Ureter (tissue), 1 donor: ENCODE measurements around the gene HABP2. TPM values are rescaled to one million over a fixed set of nuclear protein-coding genes. Genes with fewer than 3 reads are reported as not detected.

Source experiments
- DNase-seq: peaks from one replicate; pipeline ENCODE4 v3.0.0-alpha.2; 2020; ENCODE audit warnings: low spot score
- total RNA-seq: library from RNA; stranded (reverse); gene quantifications from one replicate; pipeline ENCODE4 v1.2.4, GENCODE V29; 2023
- donor health status: DM: yes; HTN: yes; CAD: no.

HABP2 gene
- total RNA-seq, 1 donor from 2014 or later, result 0.23 TPM

DNA sequence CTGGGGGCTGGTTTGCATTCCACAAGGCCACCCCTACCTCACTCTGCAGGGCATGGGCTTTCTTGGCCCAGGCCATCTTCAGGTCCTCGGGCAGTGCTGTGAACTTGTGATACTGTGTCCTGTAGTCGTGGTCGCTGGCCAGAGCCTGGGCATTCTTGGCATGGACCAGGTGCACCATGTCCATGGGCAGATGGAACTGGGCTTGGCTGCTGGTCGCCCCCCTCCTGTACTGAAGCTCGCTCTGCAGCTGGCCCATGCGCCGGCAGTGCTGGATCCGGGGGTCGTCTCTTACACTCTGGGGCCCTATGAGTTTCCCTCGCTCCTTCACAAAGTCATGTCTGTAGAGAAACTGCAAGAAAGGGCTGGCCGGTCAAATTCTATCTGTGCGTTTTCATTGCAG is 51.7 kb downstream of the HABP2 start:
- no peak for DNase-seq

DNA sequence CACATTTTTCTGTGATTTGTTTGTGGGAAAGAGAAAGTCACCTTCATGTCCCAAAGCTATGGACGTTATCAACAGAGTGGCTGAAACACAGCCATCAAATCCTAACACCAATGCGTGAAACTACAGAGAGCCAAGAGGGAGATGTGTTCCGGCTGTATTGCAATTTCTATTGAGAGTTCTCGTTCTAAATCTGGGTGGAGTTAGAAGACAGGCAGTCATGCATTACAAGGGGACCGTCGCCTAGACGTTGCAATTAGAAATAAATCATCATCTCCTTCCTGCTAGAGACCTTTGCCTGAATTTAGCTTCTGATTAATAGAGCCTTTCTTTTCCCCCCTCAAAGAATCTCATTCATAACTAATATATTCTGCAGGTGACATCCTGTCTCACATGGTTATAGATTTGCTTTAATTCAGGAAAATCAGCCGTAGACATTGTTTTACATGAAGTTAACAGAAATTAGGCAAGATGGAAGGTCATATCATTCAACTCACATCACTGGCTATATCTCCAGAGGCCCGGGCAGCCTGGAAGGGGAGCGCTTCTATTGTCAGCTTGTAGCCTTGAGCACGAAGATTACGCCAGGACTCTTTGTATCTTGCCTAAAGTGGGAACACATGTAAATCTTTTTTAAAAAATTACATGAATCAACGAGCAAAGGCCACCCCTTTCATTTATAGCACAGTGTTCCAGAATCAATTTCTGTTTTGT is 52.6 kb downstream of the HABP2 start:
- DNase-seq, result no peak

DNA sequence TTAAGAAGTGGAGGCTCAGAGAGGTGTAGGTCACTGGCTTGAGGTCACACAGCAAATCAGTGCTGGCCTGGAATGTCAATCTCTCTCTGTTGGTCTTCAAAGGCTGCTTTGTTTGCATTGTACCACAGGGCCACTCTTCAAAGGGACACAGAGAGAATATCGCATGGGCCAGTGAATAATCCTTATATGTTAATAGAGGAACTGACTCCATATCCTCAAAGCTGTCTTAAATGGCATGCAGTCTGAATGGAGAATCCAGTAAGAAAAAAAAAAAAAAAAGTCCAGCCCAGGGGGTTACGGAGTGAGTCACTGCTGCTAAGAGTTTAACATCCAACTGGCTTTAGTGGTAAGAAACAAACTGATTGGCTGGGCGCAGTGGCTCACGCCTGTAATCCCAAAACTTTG is 56.9 kb downstream of the HABP2 start:
- DNase-seq, result no peak

DNA sequence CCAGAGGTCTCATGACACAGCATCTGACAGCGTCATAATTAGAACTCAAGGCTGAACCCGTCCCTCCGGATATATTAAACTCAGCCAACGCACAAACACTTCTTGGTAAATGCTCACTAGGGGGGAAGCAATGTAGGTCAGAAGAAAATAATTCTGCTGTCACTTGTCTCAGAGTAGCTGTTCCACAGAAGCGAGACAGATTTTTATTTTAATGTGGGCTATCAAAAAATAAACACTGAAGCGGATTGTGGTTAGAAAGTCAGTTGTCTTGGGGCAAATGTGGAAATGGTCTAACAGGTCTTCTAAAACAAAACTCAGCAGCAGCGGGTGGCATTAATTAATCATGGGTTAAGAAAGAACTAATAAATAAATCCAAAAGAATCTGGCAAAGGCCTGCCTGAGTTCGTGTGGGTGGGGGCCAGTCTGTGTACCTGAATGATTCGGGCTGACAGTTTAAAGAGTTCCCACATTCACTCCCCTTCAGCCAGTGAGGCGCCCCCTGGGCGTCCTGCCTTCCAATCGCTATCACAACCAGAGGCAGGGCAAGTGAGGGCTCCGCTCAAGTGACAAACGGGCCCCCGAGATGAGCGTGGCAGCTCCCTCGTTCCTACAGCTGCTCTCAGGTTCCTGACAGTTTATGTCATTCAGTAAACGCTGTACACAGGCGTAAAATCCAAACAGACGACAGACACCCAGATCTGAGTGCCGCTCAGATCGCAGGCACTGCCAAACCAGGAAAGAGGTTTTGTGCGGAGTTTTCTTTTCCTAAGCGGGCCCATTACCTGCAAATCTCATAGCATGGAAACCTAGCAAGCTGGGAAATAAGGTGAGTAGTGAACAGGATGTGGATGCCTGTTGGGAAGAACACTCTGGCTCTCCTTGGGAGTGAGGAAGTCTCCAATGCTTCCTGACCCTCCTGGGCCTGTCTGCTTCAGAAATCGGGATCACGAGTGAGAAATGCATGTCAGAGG is 58.1 kb downstream of the HABP2 start:
- DNase-seq, result no peak

DNA sequence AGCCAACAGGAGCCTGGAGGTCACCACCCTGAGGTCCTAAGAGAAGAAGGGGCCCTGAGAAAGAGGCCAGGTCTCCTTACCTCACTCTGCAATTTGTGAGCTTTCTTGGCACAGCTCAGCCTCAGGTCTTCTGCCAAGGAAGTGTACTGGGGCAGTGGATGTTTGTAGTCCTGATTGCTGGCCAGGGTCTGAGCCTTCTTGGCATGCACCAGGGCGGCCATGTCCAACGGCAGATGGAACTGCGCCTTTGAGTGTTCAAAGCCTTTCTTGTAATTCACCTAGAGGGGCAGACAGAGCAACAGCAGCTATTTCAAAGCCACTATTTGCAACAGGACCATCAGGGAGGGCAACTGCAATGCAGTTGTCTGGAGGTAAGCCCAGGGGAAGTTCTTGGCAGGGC is 59.3 kb downstream of the HABP2 start:
- DNase-seq, result no peak

DNA sequence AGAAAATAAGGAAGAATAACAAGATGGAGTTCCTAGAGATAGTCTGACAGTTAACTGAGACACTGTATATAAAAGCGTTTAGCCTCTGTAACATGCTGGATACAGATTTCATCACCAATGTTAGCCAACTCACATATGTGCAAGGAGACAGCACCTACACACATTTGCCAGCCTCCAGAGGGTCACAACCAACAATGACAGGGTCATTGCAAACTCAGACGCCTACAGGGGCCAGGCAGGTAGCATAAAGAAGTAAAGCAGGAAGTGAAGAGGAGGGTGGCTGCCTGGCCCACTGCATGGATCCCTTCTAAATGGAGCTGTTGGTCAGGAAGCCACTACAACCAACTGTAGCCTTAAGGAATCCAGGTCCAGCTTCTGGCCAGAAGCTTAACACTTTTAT is 60.6 kb downstream of the HABP2 start:
- no peak for DNase-seq

DNA sequence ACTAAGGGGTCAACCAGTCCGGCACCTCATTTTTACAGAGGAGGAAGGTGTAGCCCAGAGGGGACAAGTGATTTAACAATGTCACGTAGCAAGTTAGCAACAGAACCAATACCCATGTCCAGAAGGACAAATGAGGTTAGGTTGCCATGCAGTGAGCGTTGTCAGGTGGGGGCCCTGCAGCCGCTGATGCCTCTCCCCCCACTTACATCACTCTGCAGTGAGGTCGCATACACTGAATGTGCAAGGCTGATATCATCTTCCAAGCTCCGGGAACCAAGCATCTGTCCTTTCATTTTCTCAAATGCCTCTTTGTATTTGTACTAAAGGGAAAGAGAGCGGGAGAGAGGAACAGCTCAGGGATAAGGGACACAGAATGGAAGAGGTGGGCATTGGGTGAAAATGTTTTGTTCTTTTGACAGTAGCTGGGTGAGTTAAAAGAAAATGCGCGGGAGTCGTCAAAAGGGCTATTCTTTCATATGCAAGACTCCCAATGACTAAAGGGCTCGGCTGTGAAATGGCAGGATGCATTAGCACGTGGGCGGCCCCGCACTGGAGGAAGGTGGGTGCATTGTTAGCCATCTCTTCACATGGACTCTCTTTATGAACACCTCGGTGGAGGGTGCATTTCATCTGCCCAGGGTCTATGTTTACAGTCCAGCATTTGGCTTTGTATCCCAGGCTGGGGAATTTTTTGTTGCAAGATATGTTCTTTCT is 61.3 kb downstream of the HABP2 start:
- DNase-seq, result no peak

DNA sequence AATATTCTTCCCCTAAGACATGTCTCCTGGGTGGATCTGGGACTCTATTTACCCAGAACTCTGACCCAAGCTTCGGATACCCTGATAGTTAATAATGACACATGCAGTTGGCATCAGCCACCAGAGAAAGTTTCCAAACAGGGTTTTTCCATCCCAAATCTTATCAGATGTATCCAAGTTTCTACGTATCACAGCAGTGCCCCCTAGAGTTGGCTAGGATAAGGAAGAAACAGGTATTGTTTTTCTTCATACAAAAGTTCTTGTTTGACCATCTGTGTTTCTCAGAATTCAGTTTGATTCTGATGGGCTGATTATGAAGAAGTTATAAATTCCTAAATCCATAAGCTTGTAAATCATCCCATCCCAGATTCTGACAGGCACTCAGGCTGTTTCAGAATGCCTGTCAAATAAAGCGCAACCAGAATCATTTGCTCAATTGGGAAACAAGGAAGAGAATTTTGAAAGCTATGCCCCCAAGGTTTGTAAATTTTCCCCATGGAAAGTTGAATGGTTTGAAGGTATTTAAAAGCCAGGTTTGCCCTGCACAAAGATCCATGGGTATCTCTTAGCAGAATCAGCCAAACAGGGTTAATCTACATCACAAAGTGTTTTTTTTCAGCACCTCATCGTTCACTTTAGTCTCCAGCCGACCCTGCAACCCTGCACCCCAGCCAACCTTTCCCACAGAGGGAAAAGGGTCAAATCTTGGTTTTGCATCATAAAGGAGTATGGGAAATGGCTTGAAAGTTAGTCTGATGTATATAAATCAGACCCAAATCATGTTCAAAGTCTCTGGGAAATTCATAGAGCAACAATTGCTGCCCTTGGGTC is 63.6 kb downstream of the HABP2 start:
- no peak for DNase-seq

DNA sequence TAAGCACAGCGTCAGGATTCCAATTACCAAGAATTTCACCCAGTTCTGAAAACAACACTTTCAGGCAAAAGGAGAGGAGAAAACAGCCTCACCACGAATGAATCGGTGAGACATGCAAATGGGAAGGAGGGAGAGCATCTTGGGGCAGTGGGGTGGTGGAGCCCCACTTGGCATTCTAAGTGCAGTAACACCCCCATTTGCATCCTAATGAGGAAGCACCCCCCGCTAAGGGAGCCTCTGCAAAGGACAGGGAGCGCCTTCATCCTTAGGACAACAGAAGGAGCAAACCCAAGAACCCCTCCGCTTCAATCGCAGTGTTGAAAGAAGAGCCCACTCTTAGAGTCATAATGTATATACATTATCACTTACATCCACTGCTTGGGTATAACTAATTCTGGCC is 64.2 kb downstream of the HABP2 start:
- no peak for DNase-seq

DNA sequence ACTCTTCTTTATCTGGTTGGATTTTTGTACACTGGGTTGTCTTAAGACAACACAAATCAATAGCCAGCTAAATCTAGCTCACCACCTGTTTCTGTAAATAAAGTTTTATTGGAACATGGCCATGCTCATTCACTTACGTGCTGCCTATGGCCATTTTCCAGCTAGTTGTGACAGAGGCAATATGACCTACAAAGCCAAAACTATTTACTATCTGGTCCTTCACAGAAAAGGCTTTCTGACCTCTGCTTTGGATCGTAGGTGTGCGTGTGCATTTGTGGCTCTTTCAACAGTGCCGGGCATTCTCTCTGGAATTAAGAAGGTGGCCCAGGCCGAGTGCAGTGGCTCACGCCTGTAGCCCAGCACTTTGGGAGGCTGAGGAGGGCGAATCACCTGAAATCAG is 65.5 kb downstream of the HABP2 start:
- no peak for DNase-seq

DNA sequence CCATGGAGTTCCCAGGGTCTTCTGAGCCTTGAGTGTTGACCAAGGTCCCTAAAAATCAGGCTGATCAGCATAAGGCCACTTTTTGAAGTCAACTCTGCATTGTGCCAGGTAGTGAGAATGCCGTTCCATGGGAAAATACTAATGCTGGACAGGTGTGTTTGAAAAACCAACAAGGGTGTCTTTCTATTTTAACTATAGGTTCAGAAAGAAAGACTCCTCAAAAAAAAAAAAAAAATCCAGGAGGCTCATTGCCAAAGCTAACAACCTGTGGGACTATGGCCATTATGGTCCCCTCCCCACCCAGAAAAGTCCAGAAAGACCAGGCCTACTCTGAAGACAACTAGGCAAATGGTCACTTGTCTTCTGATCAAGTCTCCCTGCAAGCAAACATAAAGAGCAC is 66.5 kb downstream of the HABP2 start:
- no peak for DNase-seq

DNA sequence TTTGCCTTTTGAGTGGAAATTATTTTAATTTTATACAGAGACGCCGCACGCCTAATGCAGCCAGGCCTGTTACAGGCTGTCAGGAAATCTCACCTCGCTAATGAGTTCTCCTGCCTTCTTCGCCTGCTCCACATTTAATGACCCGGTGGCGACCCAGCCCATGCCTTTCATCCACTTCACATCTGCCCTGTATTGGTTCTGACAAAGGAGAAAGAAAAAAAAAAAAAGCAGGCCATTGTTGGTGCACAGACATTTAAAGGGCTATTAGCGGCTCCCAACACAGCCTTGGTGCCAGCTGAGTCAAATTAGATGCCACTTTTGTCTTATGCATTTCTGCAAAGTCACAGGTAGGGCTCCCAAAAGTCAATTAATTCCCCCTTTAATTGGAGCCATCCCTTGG is 67.7 kb downstream of the HABP2 start:
- no peak for DNase-seq

DNA sequence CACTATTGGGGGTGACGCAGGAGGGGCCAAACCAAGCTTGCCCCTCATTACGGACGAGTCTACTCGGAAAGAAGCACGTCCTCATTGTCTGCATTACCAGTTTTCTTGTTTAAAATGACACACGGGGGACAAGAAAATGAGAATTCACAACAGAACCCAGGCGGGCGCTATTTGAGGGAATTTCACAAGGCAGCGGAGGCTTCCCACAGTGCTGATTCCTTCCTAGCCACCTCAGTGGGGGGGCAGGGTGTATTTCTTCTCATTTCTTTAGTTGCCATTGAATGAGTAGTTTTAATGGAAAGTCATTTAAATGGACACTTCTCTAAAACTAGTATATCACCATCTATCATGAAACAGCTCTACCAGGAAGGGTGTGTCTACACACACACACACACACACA is 68.1 kb downstream of the HABP2 start:
- DNase-seq, result no peak

DNA sequence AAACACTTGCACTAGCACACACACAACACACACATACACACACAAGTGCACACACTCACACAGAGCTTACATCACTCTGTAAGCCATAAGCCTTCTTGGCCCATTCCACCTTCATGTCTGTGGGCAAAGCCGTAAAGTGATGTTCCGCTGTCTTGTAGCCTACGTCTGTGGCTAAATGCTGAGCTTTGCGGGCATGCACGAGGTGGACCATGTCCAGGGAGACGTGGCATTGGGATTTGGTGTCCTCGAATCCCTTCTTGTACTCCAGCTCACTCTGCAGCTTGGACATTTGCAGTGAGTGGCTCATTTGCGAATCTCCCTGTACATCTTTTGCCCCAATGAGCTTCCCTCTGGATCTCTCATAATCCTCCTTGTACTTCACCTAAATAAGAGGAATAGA is 68.9 kb downstream of the HABP2 start:
- DNase-seq, result no peak

DNA sequence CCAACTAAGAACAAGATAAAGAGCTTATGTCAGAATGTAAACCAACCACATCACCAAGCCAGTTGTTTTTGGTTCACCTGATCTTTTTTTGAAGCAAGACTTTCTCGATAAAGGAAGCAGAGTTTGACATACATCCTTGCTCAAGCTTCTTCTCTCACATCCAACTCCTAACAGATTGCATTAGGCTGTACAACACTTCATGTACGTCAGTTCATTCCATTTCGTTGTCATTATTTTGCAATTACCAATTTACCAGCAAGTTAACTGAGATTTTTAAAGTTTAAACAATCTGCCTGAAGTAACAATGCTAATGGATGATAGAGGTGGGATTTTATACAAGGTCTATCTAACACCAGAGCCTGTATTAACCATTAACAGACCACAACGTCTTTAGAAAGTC is 70.0 kb downstream of the HABP2 start:
- no peak for DNase-seq

DNA sequence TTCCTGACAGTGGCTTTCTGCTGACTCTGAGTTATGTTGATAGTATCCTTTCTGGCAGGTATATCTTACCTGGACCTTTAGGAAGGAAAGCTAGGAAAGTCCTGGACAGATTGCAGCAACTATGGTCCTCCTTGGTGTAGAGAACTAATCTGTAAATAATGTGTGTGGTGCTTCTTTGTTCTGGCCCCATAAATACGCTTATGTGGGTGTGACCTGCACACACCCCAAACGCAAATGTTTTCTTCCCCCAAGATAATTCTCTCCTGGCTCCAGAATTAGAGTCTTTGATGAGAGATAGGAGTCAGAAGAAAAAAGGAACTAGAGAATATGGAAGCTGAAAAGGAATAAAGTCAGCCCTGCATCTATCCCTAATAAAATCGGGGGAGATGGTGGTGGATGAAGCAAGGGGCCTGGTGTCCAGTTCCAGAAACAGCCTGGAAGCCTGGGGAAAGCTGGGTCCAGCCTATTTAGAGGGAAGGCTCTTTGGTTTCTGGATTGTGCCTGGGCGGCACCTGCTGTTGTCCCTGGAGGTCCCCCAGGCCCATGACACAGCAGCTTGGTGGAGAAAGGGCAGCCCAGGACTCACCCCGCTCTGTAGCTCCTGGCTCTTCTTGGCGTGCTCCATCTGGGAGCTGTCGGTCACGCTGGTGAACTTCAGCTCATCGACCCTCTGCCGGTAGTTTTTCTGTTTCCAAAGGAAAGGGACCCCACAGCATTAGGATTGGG is 72.8 kb downstream of the HABP2 start:
- no peak for DNase-seq

DNA sequence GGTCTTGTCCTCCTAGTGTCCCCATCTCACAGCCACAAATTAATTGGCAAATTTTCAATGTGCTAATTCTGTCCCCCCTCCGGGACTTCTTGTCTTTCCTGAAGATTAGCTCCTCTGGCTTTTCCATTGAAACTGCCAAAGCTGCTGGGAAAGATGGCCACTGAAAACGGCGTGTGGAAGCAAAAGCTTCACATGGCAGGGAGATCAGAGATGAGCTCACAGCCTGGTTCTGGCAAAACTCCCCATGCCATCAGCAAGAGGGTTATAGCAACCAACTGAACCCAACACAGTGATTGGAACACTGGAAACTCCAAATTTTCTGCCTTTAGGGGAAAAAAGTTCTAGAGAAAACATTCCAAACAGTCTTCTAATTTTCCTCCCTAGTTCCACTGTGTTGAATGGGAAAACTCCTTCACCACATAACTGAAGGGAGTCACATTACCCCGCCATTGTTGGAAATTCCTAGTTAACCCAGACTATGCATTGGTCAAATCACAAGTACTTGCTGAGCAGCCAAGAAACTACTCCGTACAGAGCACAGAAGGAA is 74.0 kb downstream of the HABP2 start:
- DNase-seq, result no peak

DNA sequence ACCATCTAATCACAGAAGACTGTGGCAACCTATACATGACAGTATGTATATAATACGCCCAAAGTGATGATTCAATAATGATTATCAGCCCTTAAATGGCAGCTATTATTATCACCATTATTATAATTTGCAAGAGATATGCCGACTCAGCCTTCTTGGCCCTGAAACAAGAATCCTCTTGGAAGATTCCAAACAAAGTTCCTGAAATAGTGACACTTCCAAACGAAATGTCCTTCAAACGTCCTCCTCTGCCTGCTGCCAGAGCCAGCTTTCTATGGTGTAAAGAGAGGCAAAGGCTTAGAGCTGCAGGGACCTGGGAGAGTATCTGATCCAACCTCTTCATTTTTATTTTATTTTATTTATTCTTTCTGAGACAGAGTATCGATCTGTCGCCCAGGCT is 75.0 kb downstream of the HABP2 start:
- DNase-seq, result no peak

DNA sequence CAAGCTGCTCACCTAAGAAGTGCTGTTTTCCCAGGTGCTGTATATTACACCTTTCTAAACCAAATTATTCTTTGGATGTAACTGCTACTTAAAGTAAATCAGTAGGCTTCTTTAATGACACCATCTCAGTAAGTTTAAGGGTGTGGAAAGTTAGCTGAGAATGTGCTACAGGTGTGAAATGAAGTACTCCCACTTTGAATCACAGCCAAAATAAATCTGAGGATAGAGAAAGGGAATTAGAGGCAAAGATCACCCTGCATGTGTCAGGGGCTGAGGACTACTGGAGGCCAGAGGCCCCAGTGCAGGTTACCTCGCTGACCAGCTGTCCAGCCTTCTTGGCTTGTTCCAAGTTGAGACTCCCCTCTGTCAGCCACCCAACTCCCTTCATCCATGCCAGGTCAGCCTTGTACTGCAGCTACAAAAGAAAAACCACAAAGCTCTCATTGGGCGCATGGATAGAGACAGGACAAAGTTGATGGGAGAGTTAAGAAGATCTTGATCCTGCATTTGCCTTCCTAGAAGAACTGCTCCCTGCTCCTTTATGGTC is 75.8 kb downstream of the HABP2 start:
- no peak for DNase-seq

DNA sequence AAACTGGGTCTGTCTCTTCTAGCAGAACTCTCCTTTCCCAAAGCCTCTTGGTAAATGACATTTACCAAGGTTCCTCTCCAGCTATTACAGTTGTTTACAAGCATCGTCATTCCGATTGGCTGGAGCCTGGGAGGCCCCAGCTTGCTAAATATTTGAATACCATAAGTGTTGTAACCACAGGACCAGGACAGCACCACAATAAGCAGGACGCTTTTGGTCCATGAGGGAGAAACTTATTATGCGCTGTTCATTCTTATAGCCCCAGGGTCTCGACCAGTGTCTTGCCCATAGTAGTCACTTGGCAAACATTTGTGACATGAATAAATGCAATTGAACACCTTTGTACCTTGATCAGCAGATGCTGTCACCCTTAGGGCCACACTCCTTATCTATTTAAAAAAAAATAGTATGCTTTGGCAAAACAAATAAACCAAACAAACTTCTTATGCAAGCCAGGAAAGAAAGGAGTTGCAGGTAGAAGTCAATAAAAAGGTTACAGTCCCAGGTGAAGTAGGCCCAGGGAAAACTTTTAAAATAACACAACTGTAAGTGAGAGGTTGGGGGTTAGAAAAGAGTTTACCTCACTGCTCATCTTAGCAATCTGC is 78.2 kb downstream of the HABP2 start:
- no peak for DNase-seq
